Brain microvascular endothelial cell (primary cell): ENCODE measurements around the gene LRIT2.

Source experiments
- DNase-seq: peaks from one replicate; pipeline ENCODE4 v3.0.0-alpha.2; 2020
- H3K27ac ChIP-seq: fragments of 250-450 bp; sonication (Bioruptor Pico); 2 replicates; pipeline ENCODE4 v1.5.1; 2020; ENCODE audit warnings: mild to moderate bottlenecking, moderate library complexity
- H3K27me3 ChIP-seq: fragments of 250-450 bp; sonication (Bioruptor Pico); replicated peaks from 2 replicates; pipeline ENCODE4 v1.5.1; 2020; ENCODE audit warnings: mild to moderate bottlenecking
- H3K36me3 ChIP-seq: fragments of 250-450 bp; sonication (Bioruptor Pico); replicated peaks from 2 replicates; pipeline ENCODE4 v1.5.1; 2020; ENCODE audit warnings: mild to moderate bottlenecking
- H3K4me3 ChIP-seq: 2 replicates; pipeline ENCODE4 v1.5.1; 2011; ENCODE audit warnings: low read depth, mild to moderate bottlenecking, control low read depth, low read length, moderate library complexity
- CTCF ChIP-seq: IDR thresholded peaks from 2 replicates; pipeline ENCODE4 v1.5.1; 2011; ENCODE audit warnings: low read depth, mild to moderate bottlenecking, moderate library complexity, low read length, control low read depth, inconsistent platforms; ENCODE audit errors: missing control alignments
- in situ Hi-C: cut with HindIII; loops from 2 replicates; pipeline ENCODE4 v1.10.0; 2017; ENCODE audit warnings: low sequenced_read_pairs, low pct_ligation_motif_present

Gene LRIT2

GRCh38 chr10:84208023-84208422 is 17.3 kb downstream of the LRIT2 start:
- H3K27ac ChIP-seq = no peak overlapping the region
- no peaks in the 10 kb centered on the region for H3K27me3 ChIP-seq
- H3K36me3 ChIP-seq = no peaks in the 10 kb centered on the region
- TF ChIP-seq CTCF = no peak
- in situ Hi-C loops = no loop called here
- DNase-seq = no peak
- no peak overlapping the region for H3K4me3 ChIP-seq

GRCh38 chr10:84205853-84206525 is 19.4 kb downstream of the LRIT2 start:
- no peak overlapping the region for H3K27ac ChIP-seq
- DNase-seq = no peak
- no peak overlapping the region for H3K4me3 ChIP-seq
- in situ Hi-C loops = no loop called here
- no peak for TF ChIP-seq CTCF
- H3K27me3 ChIP-seq = no peaks in the 10 kb centered on the region
- H3K36me3 ChIP-seq = no peaks in the 10 kb centered on the region

- Histone ChIP-seq H3K27me3 (no peaks in the 10 kb centered on the region), H3K27ac (no peak overlapping the region), H3K4me3 (no peak overlapping the region), H3K36me3 (no peaks in the 10 kb centered on the region)
- in situ Hi-C loops = no loop called here
- peak; percentile 59 for DNase-seq
- TF ChIP-seq CTCF = peak; percentile 87
Measured at GRCh38 chr10:84205049-84205852, 20.1 kb downstream of the LRIT2 start.

- Histone ChIP-seq H3K27ac (no peak overlapping the region), H3K4me3 (no peak overlapping the region), H3K27me3 (no peaks in the 10 kb centered on the region), H3K36me3 (no peaks in the 10 kb centered on the region)
- no peak for DNase-seq
- in situ Hi-C loops = no loop called here
- no peak for TF ChIP-seq CTCF
Measured at GRCh38 chr10:84204610-84205009, 20.7 kb downstream of the LRIT2 start.

- in situ Hi-C loops = no loop called here
- Histone ChIP-seq H3K27ac (no peak overlapping the region), H3K27me3 (no peaks in the 10 kb centered on the region), H3K36me3 (no peaks in the 10 kb centered on the region), H3K4me3 (no peak overlapping the region)
- TF ChIP-seq CTCF = peak; percentile 53
- DNase-seq = no peak
Measured at GRCh38 chr10:84204122-84204521, 21.2 kb downstream of the LRIT2 start.
